Natural killer cell treated with Interleukin-12 subunit alpha and Interleukin-12 subunit beta and Interleukin-15 and Interleukin-18, amount 100 ng/mL, for 72 hours (primary cell): ENCODE measurements around the gene LDHB. TPM values are rescaled to one million over a fixed set of nuclear protein-coding genes. Genes with fewer than 3 reads are reported as not detected.
"Not testable (repeated sequence)": the region's sequence is repeated elsewhere in the genome, so short reads cannot be mapped to it uniquely, and the experiment has no call there.

ENCODE experiments used
- ATAC-seq, 2 donors: fragments of 150-1000 bp; cut with Tn5 transposase in 1 of 2; sonication (Bioruptor Pico), chemical (Tn5 transposase) in 1 of 2; 2 replicates each; pipeline ENCODE4 v1.10.0; 2021
- DNase-seq: peaks from one replicate; pipeline ENCODE4 v3.0.0; 2022; ENCODE audit warnings: low spot score
- H3K27ac Mint-ChIP-seq, 2 donors: 1 replicate in 1 of 2; 2 replicates in 1 of 2; pipeline ENCODE4 v1.8.0; 2022; ENCODE audit warnings: mixed read lengths in 2 of 2, mild to moderate bottlenecking in 1 of 2, moderate library complexity in 1 of 2
- H3K27me3 Mint-ChIP-seq, 2 donors: 1 replicate in 1 of 2; 2 replicates in 1 of 2; pipeline ENCODE4 v1.8.0; 2022; ENCODE audit warnings: mixed read lengths in 2 of 2
- H3K36me3 Mint-ChIP-seq: one replicate; pipeline ENCODE4 v1.8.0; 2022; ENCODE audit warnings: mixed read lengths
- H3K4me1 Mint-ChIP-seq, 2 donors: 1 replicate in 1 of 2; 2 replicates in 1 of 2; pipeline ENCODE4 v1.8.0; 2022; ENCODE audit warnings: low read depth in 2 of 2, mixed read lengths in 2 of 2, mild to moderate bottlenecking in 1 of 2
- H3K4me3 Mint-ChIP-seq: one replicate; pipeline ENCODE4 v1.8.0; 2022; ENCODE audit warnings: mixed read lengths
- H3K9me3 Mint-ChIP-seq: 2 replicates; pipeline ENCODE4 v1.8.0; 2022; ENCODE audit warnings: mixed read lengths
- total RNA-seq, 2 donors: library from RNA; stranded (reverse); gene quantifications; one replicate each; pipeline ENCODE4 v1.2.3, GENCODE V29; 2022

LDHB gene
- total RNA-seq, 2 donors from 2014 or later, result 590 to 705 TPM

GRCh38 chr12:21614506-21614905 is 43.1 kb downstream of the LDHB start:
- peaks cover 8 to 12% of the 10 kb centered on the region in 2 donors for H3K27me3 Mint-ChIP-seq
- no peak overlapping the region for H3K4me3 Mint-ChIP-seq
- H3K36me3 Mint-ChIP-seq, result no peaks in the 10 kb centered on the region
- ATAC-seq (no peak), DNase-seq (no peak)
- H3K27ac Mint-ChIP-seq, result no peak overlapping the region
- peaks cover 0 to 9% of the 10 kb centered on the region in 2 donors for H3K4me1 Mint-ChIP-seq
- no peaks in the 10 kb centered on the region for H3K9me3 Mint-ChIP-seq

GRCh38 chr12:21613931-21614330 is 43.7 kb downstream of the LDHB start:
- Mint-ChIP-seq H3K27me3 (peaks cover 8 to 10% of the 10 kb centered on the region in 2 donors), H3K4me1 (peaks cover 0 to 9% of the 10 kb centered on the region in 2 donors), H3K4me3 (no peak overlapping the region), H3K36me3 (no peaks in the 10 kb centered on the region), H3K27ac (no peak overlapping the region), H3K9me3 (no peaks in the 10 kb centered on the region)
- no peak for DNase-seq
- ATAC-seq, result no peak

GRCh38 chr12:21608196-21608595 is 49.4 kb downstream of the LDHB start:
- Mint-ChIP-seq H3K4me1 (no peaks in the 10 kb centered on the region), H3K36me3 (no peaks in the 10 kb centered on the region), H3K9me3 (no peaks in the 10 kb centered on the region), H3K27me3 (peaks cover 0 to 3% of the 10 kb centered on the region in 2 donors), H3K27ac (no peak overlapping the region), H3K4me3 (no peak overlapping the region)
- no peak for ATAC-seq
- no peak for DNase-seq

- no peaks in the 10 kb centered on the region for H3K36me3 Mint-ChIP-seq
- ATAC-seq, result no peak
- H3K27ac Mint-ChIP-seq, result no peak overlapping the region
- no peak overlapping the region for H3K4me3 Mint-ChIP-seq
- H3K4me1 Mint-ChIP-seq, result no peaks in the 10 kb centered on the region
- no peaks in the 10 kb centered on the region for H3K9me3 Mint-ChIP-seq
- H3K27me3 Mint-ChIP-seq, result no peaks in the 10 kb centered on the region
- DNase-seq, result no peak
Measured at GRCh38 chr12:21607701-21608100, 49.9 kb downstream of the LDHB start.

- ATAC-seq, result no peak
- Mint-ChIP-seq H3K4me3 (no peak overlapping the region), H3K27me3 (peaks cover 5% of the 10 kb centered on the region in 2 donors)
Measured at GRCh38 chr12:21606175-21606574, 51.5 kb downstream of the LDHB start.

GRCh38 chr12:21604245-21605101 is 53.2 kb downstream of the LDHB start, which contains the start of gene GYS2:
Gene GYS2, minus strand, starts transcription at chr12:21604847. Its CDS starts 255 bp downstream, at chr12:21604592.
- Mint-ChIP-seq H3K9me3 (no peaks in the 10 kb centered on the region), H3K27ac (no peak within 1 kb of the TSS), H3K36me3 (no peaks in the 10 kb centered on the region), H3K4me1 (no peaks in the 10 kb centered on the region), H3K27me3 (peaks cover 5 to 7% of the 10 kb centered on the region in 2 donors), H3K4me3 (no peak within 1 kb of the TSS)
- DNase-seq (no peak), ATAC-seq (no peak)

More at GRCh38 chr12:21606175-21606574, 51.5 kb downstream of the LDHB start:
- Mint-ChIP-seq H3K27ac (no peak overlapping the region), H3K4me1 (no peaks in the 10 kb centered on the region), H3K9me3 (no peaks in the 10 kb centered on the region), H3K36me3 (no peaks in the 10 kb centered on the region)
- no peak for DNase-seq

GRCh38 chr12:21602774-21603173 is 54.9 kb downstream of the LDHB start:
- DNase-seq, result no peak
- Mint-ChIP-seq H3K36me3 (no peaks in the 10 kb centered on the region), H3K4me3 (no peak overlapping the region), H3K4me1 (no peaks in the 10 kb centered on the region), H3K9me3 (no peaks in the 10 kb centered on the region), H3K27ac (no peak overlapping the region), H3K27me3 (peaks cover 8 to 10% of the 10 kb centered on the region in 2 donors)
- no peak for ATAC-seq

GRCh38 chr12:21600196-21600595 is 57.4 kb downstream of the LDHB start:
- Mint-ChIP-seq H3K4me1 (no peaks in the 10 kb centered on the region), H3K36me3 (no peaks in the 10 kb centered on the region), H3K4me3 (no peak overlapping the region), H3K27me3 (peaks cover 10 to 11% of the 10 kb centered on the region in 2 donors), H3K27ac (no peak overlapping the region), H3K9me3 (peaks cover 4% of the 10 kb centered on the region)
- DNase-seq, result no peak
- no peak for ATAC-seq

- Mint-ChIP-seq H3K4me1 (no peaks in the 10 kb centered on the region), H3K36me3 (no peaks in the 10 kb centered on the region), H3K4me3 (no peak overlapping the region), H3K27me3 (peaks cover 10 to 11% of the 10 kb centered on the region in 2 donors), H3K9me3 (peaks cover 4% of the 10 kb centered on the region), H3K27ac (no peak overlapping the region)
- no peak for DNase-seq
- no peak for ATAC-seq
Measured at GRCh38 chr12:21599143-21599999, 58.3 kb downstream of the LDHB start.

- no peaks in the 10 kb centered on the region for H3K4me1 Mint-ChIP-seq
- H3K4me3 Mint-ChIP-seq, result no peak overlapping the region
- no peaks in the 10 kb centered on the region for H3K36me3 Mint-ChIP-seq
- ATAC-seq, result no peak
- H3K27ac Mint-ChIP-seq, result no peak overlapping the region
- H3K9me3 Mint-ChIP-seq, result peaks cover 4% of the 10 kb centered on the region
- no peak for DNase-seq
- peaks cover 10 to 11% of the 10 kb centered on the region in 2 donors for H3K27me3 Mint-ChIP-seq
Measured at GRCh38 chr12:21598651-21599050, 59.0 kb downstream of the LDHB start.

GRCh38 chr12:21595356-21595755 is 62.3 kb downstream of the LDHB start:
- Mint-ChIP-seq H3K36me3 (peaks cover 15% of the 10 kb centered on the region), H3K27me3 (peaks cover 8 to 21% of the 10 kb centered on the region in 2 donors)
- not testable (repeated sequence) for H3K4me3 Mint-ChIP-seq, ATAC-seq, H3K27ac Mint-ChIP-seq, H3K9me3 Mint-ChIP-seq, DNase-seq, H3K4me1 Mint-ChIP-seq

- no peak overlapping the region for H3K4me3 Mint-ChIP-seq
- DNase-seq (no peak), ATAC-seq (no peak)
Measured at GRCh38 chr12:21585485-21585884, 72.2 kb downstream of the LDHB start.

More at GRCh38 chr12:21585485-21585884, 72.2 kb downstream of the LDHB start:
- Mint-ChIP-seq H3K27ac (no peak overlapping the region), H3K4me1 (no peaks in the 10 kb centered on the region), H3K9me3 (peaks cover 12% of the 10 kb centered on the region), H3K27me3 (peaks cover 8 to 10% of the 10 kb centered on the region in 2 donors), H3K36me3 (no peaks in the 10 kb centered on the region)
